Anterior cingulate cortex (tissue), 58 donors: ENCODE measurements around the gene NKAPD1.

Experiments used
- DNase-seq, 58 donors: peaks; one replicate each; lab custom pipeline; 2025; lab: John Stamatoyannopoulos, UW

NKAPD1 gene

GRCh38 chr11:112134473-112134872, 60.4 kb downstream of the NKAPD1 start:
- DNase-seq = no peak
